ENCODE data around the gene TMEM203.

TMEM203 gene

GRCh38 chr9:137169896-137170358, 35.5 kb downstream of the TMEM203 start, which contains the start of gene LRRC26:
Gene LRRC26 (minus strand): TSS chr9:137170051. CDS start chr9:137169943, 108 bp downstream.
- no peak for TF ChIP-seq TCF12 (IDR thresholded peaks at IDR 0.05; ENCODE audit: low read depth)
- TF ChIP-seq USF1 (IDR thresholded peaks at IDR 0.05), result no peak
- TF ChIP-seq FOXM1 (IDR thresholded peaks at IDR 0.05; ENCODE audit: borderline replicate concordance, low read depth), result no peak
- no peak for TF ChIP-seq NFIC (IDR thresholded peaks at IDR 0.05)
- no peak for TF ChIP-seq ZBTB7A (IDR thresholded peaks at IDR 0.05; ENCODE audit: low read depth)
- no peak for TF ChIP-seq RAD21 (IDR thresholded peaks at IDR 0.05; ENCODE audit: low read depth)

GRCh38 chr9:137168904-137169856, 36.3 kb downstream of the TMEM203 start:
- TF ChIP-seq TCF12 (IDR thresholded peaks at IDR 0.05; ENCODE audit: low read depth) (peak; percentile 32; the same call in 1 of the 2 replicates), RAD21 (IDR thresholded peaks at IDR 0.05; ENCODE audit: low read depth) (no peak), TEAD4 (IDR thresholded peaks at IDR 0.05) (peak; percentile 16), EGR1 (IDR thresholded peaks at IDR 0.05) (0 out of 2 replicates have a peak, but pooled peaks have one; percentile 8), USF1 (IDR thresholded peaks at IDR 0.05) (no peak), TAF1 (IDR thresholded peaks at IDR 0.05; ENCODE audit: low read depth) (peak; percentile 16; the same call in 1 of the 2 replicates), NFIC (IDR thresholded peaks at IDR 0.05) (peak; percentile 31; the same call in 1 of the 2 replicates), MAX (IDR thresholded peaks at IDR 0.05) (peak; percentile 93), EP300 (IDR thresholded peaks at IDR 0.05; ENCODE audit: borderline replicate concordance) (no peak), ZBTB7A (IDR thresholded peaks at IDR 0.05; ENCODE audit: low read depth) (peak; percentile 47; the same call in 1 of the 2 replicates)

- TF ChIP-seq MAX (IDR thresholded peaks at IDR 0.05) (peak; percentile 64), USF1 (IDR thresholded peaks at IDR 0.05) (no peak), ZBTB7A (IDR thresholded peaks at IDR 0.05; ENCODE audit: low read depth) (peak; percentile 16; the same call in 1 of the 2 replicates)
Observed at GRCh38 chr9:137168573-137168903, 36.9 kb downstream of the TMEM203 start.

GRCh38 chr9:137167747-137168572, 37.5 kb downstream of the TMEM203 start:
- TF ChIP-seq TEAD4 (IDR thresholded peaks at IDR 0.05) (no peak), MAX (IDR thresholded peaks at IDR 0.05) (no peak), TCF12 (IDR thresholded peaks at IDR 0.05; ENCODE audit: low read depth) (no peak), YY1 (IDR thresholded peaks at IDR 0.05; ENCODE audit: low read depth) (no peak), EGR1 (IDR thresholded peaks at IDR 0.05) (no peak; the same call in 1 of the 2 replicates), CREB1 (IDR thresholded peaks at IDR 0.05; ENCODE audit: low read depth) (no peak), TAF1 (IDR thresholded peaks at IDR 0.05; ENCODE audit: low read depth) (no peak), REST (IDR thresholded peaks at IDR 0.05; ENCODE audit: low read depth) (no peak), USF1 (IDR thresholded peaks at IDR 0.05) (no peak), CEBPB (IDR thresholded peaks at IDR 0.05) (no peak), NFIC (IDR thresholded peaks at IDR 0.05) (no peak), RAD21 (IDR thresholded peaks at IDR 0.05; ENCODE audit: low read depth) (no peak), FOXM1 (IDR thresholded peaks at IDR 0.05; ENCODE audit: borderline replicate concordance, low read depth) (no peak), ZBTB7A (IDR thresholded peaks at IDR 0.05; ENCODE audit: low read depth) (no peak; the same call in 1 of the 2 replicates), EP300 (IDR thresholded peaks at IDR 0.05; ENCODE audit: borderline replicate concordance) (no peak)

GRCh38 chr9:137167277-137167746, 38.1 kb downstream of the TMEM203 start:
- TF ChIP-seq EGR1 (IDR thresholded peaks at IDR 0.05), result no peak
- no peak for TF ChIP-seq TCF12 (IDR thresholded peaks at IDR 0.05; ENCODE audit: low read depth)
- TF ChIP-seq RAD21 (IDR thresholded peaks at IDR 0.05; ENCODE audit: low read depth), result no peak
- TF ChIP-seq TEAD4 (IDR thresholded peaks at IDR 0.05), result no peak
- no peak for TF ChIP-seq YY1 (IDR thresholded peaks at IDR 0.05; ENCODE audit: low read depth)
- TF ChIP-seq REST (IDR thresholded peaks at IDR 0.05; ENCODE audit: low read depth), result no peak
- no peak for TF ChIP-seq FOXM1 (IDR thresholded peaks at IDR 0.05; ENCODE audit: borderline replicate concordance, low read depth)
- TF ChIP-seq ZBTB7A (IDR thresholded peaks at IDR 0.05; ENCODE audit: low read depth), result no peak
- TF ChIP-seq NFIC (IDR thresholded peaks at IDR 0.05), result no peak
- TF ChIP-seq MAX (IDR thresholded peaks at IDR 0.05), result no peak
- TF ChIP-seq CREB1 (IDR thresholded peaks at IDR 0.05; ENCODE audit: low read depth), result no peak
- no peak for TF ChIP-seq CEBPB (IDR thresholded peaks at IDR 0.05)

Data from Ishikawa (cell line).